Bronchial epithelial cell (primary cell): Measurements from ENCODE around the gene ITGA6. TPM values are rescaled to one million over a fixed set of nuclear protein-coding genes. Genes with fewer than 3 reads are reported as not detected.

Source experiments
- DNase-seq: peaks from one replicate; pipeline ENCODE4 v3.0.0-alpha.2; 2010; ENCODE audit warnings: low read depth
- FAIRE-seq: peaks from 2 replicates; lab custom pipeline; 2011; peaks lifted over from hg19 to GRCh38; lab: Jason Lieb, UNC
- H3K27me3 ChIP-seq: 2 replicates; pipeline ENCODE4 v1.5.1; 2011; ENCODE audit warnings: low read length; ENCODE audit not compliant: control insufficient read depth, insufficient read depth
- H3K36me3 ChIP-seq: 2 replicates; pipeline ENCODE4 v1.5.1; 2011; ENCODE audit warnings: low read length; ENCODE audit not compliant: control insufficient read depth, insufficient read depth
- H3K4me3 ChIP-seq: 2 replicates; pipeline ENCODE4 v1.5.1; 2011; ENCODE audit warnings: mild to moderate bottlenecking, low read depth, low read length, control low read depth
- CTCF ChIP-seq: IDR thresholded peaks from 2 replicates; pipeline ENCODE4 v1.5.1; 2011; ENCODE audit warnings: mild to moderate bottlenecking, moderate library complexity, low read length, control low read depth, inconsistent platforms; ENCODE audit not compliant: insufficient read depth, severe bottlenecking
- total RNA-seq: library from RNA; depleted of rRNA; stranded (reverse); fragments of >200 nt; gene quantifications from 2 replicates; pipeline ENCODE4 v1.2.1, GENCODE V29; 2014

ITGA6 gene
- total RNA-seq, 1 donor from 2014 or later, result 390 TPM

- Histone ChIP-seq H3K36me3 (peaks cover 4% of the 10 kb centered on the region), H3K27me3 (no peaks in the 10 kb centered on the region), H3K4me3 (no peak overlapping the region)
- no peak for DNase-seq
- FAIRE-seq, result no peak
- no peak for TF ChIP-seq CTCF
These were observed 18.5 kb downstream of the ITGA6 start for GRCh38 chr2:172445851-172446250.

GRCh38 chr2:172446474-172447063 lies 19.2 kb downstream of the ITGA6 start:
- H3K4me3 ChIP-seq, result no peak overlapping the region
- no peaks in the 10 kb centered on the region for H3K27me3 ChIP-seq
- H3K36me3 ChIP-seq, result peaks cover 4% of the 10 kb centered on the region
- DNase-seq, result peak; percentile 62
- TF ChIP-seq CTCF, result no peak
- no peak for FAIRE-seq

- Histone ChIP-seq H3K27me3 (no peaks in the 10 kb centered on the region), H3K36me3 (peaks cover 4% of the 10 kb centered on the region), H3K4me3 (no peak overlapping the region)
- TF ChIP-seq CTCF, result no peak
- DNase-seq, result peak; percentile 82
- no peak for FAIRE-seq
These were observed 20.6 kb downstream of the ITGA6 start for GRCh38 chr2:172447811-172448493.

GRCh38 chr2:172448544-172449267 lies 21.3 kb downstream of the ITGA6 start:
- no peak for DNase-seq
- Histone ChIP-seq H3K36me3 (peaks cover 4% of the 10 kb centered on the region), H3K27me3 (no peaks in the 10 kb centered on the region), H3K4me3 (no peak overlapping the region)
- no peak for TF ChIP-seq CTCF
- FAIRE-seq, result no peak

- H3K36me3 ChIP-seq, result peaks cover 1% of the 10 kb centered on the region
- no peaks in the 10 kb centered on the region for H3K27me3 ChIP-seq
- DNase-seq, result peak; percentile 77
- no peak for TF ChIP-seq CTCF
- H3K4me3 ChIP-seq, result no peak overlapping the region
- FAIRE-seq, result no peak
These were observed 22.6 kb downstream of the ITGA6 start for GRCh38 chr2:172449911-172450550.
